CD8-positive, alpha-beta memory T cell (primary cell): Measurements from ENCODE around the gene ITGAX. TPM values are rescaled to one million over a fixed set of nuclear protein-coding genes. Genes with fewer than 3 reads are reported as not detected.

Experiments used
- CTCF ChIA-PET: fragments of 350-600 bp; sonication (Branson Sonifier 250); formaldehyde crosslinking; loops from one replicate; lab custom pipeline; 2021; ENCODE audit warnings: antibody characterized with exemption; lab: Charles Lee
- POLR2A ChIA-PET: fragments of 350-600 bp; sonication (Branson Sonifier 250); formaldehyde crosslinking; loops from one replicate; lab custom pipeline; 2021; ENCODE audit warnings: antibody characterized with exemption; lab: Charles Lee
- DNase-seq, 5 donors: peaks; one replicate each; pipeline versions ENCODE4 v3.0.0 to v3.0.0-alpha.2; 2020 to 2022; ENCODE audit warnings: mixed read lengths in 1 of 5
- H3K27ac ChIP-seq: one replicate; pipeline ENCODE4 v1.7.0; 2013; ENCODE audit warnings: low read depth, mild to moderate bottlenecking, low read length, moderate library complexity
- H3K27me3 ChIP-seq: 2 replicates; pipeline ENCODE4 v1.7.0; 2013; ENCODE audit warnings: low read length, mild to moderate bottlenecking; ENCODE audit not compliant: insufficient read depth, poor library complexity, severe bottlenecking
- H3K36me3 ChIP-seq: 2 replicates; pipeline ENCODE4 v1.7.0; 2013; ENCODE audit warnings: mild to moderate bottlenecking, low read length, moderate library complexity; ENCODE audit not compliant: insufficient read depth
- H3K4me1 ChIP-seq: 2 replicates; pipeline ENCODE4 v1.7.0; 2013; ENCODE audit warnings: mild to moderate bottlenecking, low read length, moderate library complexity; ENCODE audit not compliant: insufficient read depth
- H3K4me3 ChIP-seq: 2 replicates; pipeline ENCODE4 v1.7.0; 2013; ENCODE audit warnings: mild to moderate bottlenecking, low read length
- H3K9me3 ChIP-seq: 2 replicates; pipeline ENCODE4 v1.7.0; 2013; ENCODE audit warnings: mild to moderate bottlenecking, low read length
- H3K27ac Mint-ChIP-seq, 8 donors: one replicate each; pipeline ENCODE4 v1.8.0; 2020 to 2021; ENCODE audit warnings: mixed read lengths in 8 of 8, mild to moderate bottlenecking in 6 of 8, inconsistent platforms in 3 of 8, moderate library complexity in 3 of 8
- H3K27me3 Mint-ChIP-seq, 2 donors: one replicate each; pipeline ENCODE4 v1.8.0; 2020 to 2021; ENCODE audit warnings: mixed read lengths in 2 of 2, mild to moderate bottlenecking in 1 of 2, moderate library complexity in 1 of 2
- H3K36me3 Mint-ChIP-seq, 3 donors: one replicate each; pipeline ENCODE4 v1.8.0; 2020 to 2021; ENCODE audit warnings: mixed read lengths in 3 of 3, inconsistent platforms in 1 of 3, mild to moderate bottlenecking in 1 of 3
- H3K4me1 Mint-ChIP-seq, 3 donors: one replicate each; pipeline ENCODE4 v1.8.0; 2020 to 2021; ENCODE audit warnings: mixed read lengths in 3 of 3, inconsistent platforms in 1 of 3, mild to moderate bottlenecking in 1 of 3
- H3K4me3 Mint-ChIP-seq, 7 donors: one replicate each; pipeline ENCODE4 v1.8.0; 2020 to 2021; ENCODE audit warnings: mixed read lengths in 7 of 7, mild to moderate bottlenecking in 6 of 7, moderate library complexity in 4 of 7, inconsistent platforms in 2 of 7
- H3K9me3 Mint-ChIP-seq, 5 donors: one replicate each; pipeline ENCODE4 v1.8.0; 2020 to 2022; ENCODE audit warnings: mixed read lengths in 5 of 5, mild to moderate bottlenecking in 3 of 5, moderate library complexity in 2 of 5, inconsistent platforms in 1 of 5
- polyA plus RNA-seq: library from polyadenylated mRNA; unstranded; fragments of 300-500 nt; fragmentation: Illumina TruSeq; gene quantifications from one replicate; pipeline ENCODE4 v1.2.3, GENCODE V29; 2021
- total RNA-seq, 2 experiments: library from RNA; stranded (reverse); gene quantifications; one replicate each; pipeline ENCODE4 v1.2.3, GENCODE V29; 2021

The ITGAX gene
- total and polyA plus RNA-seq, 3 experiments from 2014 or later, result 0.46 to 2.7 (median 2.1) TPM

- Histone ChIP-seq H3K4me3 (no peak overlapping the region), H3K27me3 (no peaks in the 10 kb centered on the region), H3K36me3 (no peaks in the 10 kb centered on the region), H3K4me1 (peaks cover 3% of the 10 kb centered on the region), H3K9me3 (no peaks in the 10 kb centered on the region), H3K27ac (no peak overlapping the region)
- CTCF ChIA-PET, result no interaction called here
- H3K27me3 Mint-ChIP-seq, result peaks cover 1 to 13% of the 10 kb centered on the region in 2 donors
- H3K27ac Mint-ChIP-seq, result peak overlapping the region in 2 of 8 donors; percentile 1 to 19
- POLR2A ChIA-PET, result no interaction called here
- DNase-seq, result no peak
- peak overlapping the region in 2 of 7 donors; percentile 41 to 87 for H3K4me3 Mint-ChIP-seq
- peaks cover 10 to 23% (median 11%) of the 10 kb centered on the region in 3 donors for H3K4me1 Mint-ChIP-seq
- H3K9me3 Mint-ChIP-seq, result peaks cover 0 to 2% (median 0%) of the 10 kb centered on the region in 5 donors
- peaks cover 1 to 12% (median 3%) of the 10 kb centered on the region in 3 donors for H3K36me3 Mint-ChIP-seq
Observed at GRCh38 chr16:31328322-31329052, 26.5 kb upstream of the ITGAX start.

- no peak for DNase-seq
- Histone ChIP-seq H3K9me3 (no peaks in the 10 kb centered on the region), H3K4me1 (peaks cover 8% of the 10 kb centered on the region), H3K27ac (no peak overlapping the region), H3K27me3 (no peaks in the 10 kb centered on the region), H3K36me3 (no peaks in the 10 kb centered on the region), H3K4me3 (no peak overlapping the region)
- H3K27ac Mint-ChIP-seq, result peak overlapping the region in 1 of 8 donors; percentile 61
- peaks cover 1 to 8% (median 3%) of the 10 kb centered on the region in 3 donors for H3K36me3 Mint-ChIP-seq
- peak overlapping the region; percentile 19 to 92 (median 63) for H3K4me3 Mint-ChIP-seq
- peaks cover 0 to 2% (median 0%) of the 10 kb centered on the region in 5 donors for H3K9me3 Mint-ChIP-seq
- H3K4me1 Mint-ChIP-seq, result peaks cover 17 to 30% (median 17%) of the 10 kb centered on the region in 3 donors
- peaks cover 1 to 13% of the 10 kb centered on the region in 2 donors for H3K27me3 Mint-ChIP-seq
- ChIA-PET CTCF (no interaction called here), POLR2A (no interaction called here)
Observed at GRCh38 chr16:31329671-31330552, 25.1 kb upstream of the ITGAX start.

- H3K27ac Mint-ChIP-seq, result peak overlapping the region in 5 of 8 donors; percentile 71 to 95 (median 90)
- no peaks in the 10 kb centered on the region for H3K27me3 ChIP-seq
- H3K4me3 Mint-ChIP-seq, result peak overlapping the region; percentile 81 to 92 (median 88)
- H3K9me3 ChIP-seq, result no peaks in the 10 kb centered on the region
- ChIA-PET CTCF (no interaction called here), POLR2A (no interaction called here)
- peaks cover 1 to 2% (median 2%) of the 10 kb centered on the region in 3 donors for H3K36me3 Mint-ChIP-seq
- H3K4me1 Mint-ChIP-seq, result peaks cover 17 to 35% (median 20%) of the 10 kb centered on the region in 3 donors
- no peak for DNase-seq
- H3K4me1 ChIP-seq, result peaks cover 8% of the 10 kb centered on the region
- peaks cover 0 to 9% of the 10 kb centered on the region in 2 donors for H3K27me3 Mint-ChIP-seq
- peak overlapping the region; percentile 45 for H3K4me3 ChIP-seq
- H3K27ac ChIP-seq, result no peak overlapping the region
- H3K9me3 Mint-ChIP-seq, result peaks cover 0 to 2% (median 0%) of the 10 kb centered on the region in 5 donors
- H3K36me3 ChIP-seq, result no peaks in the 10 kb centered on the region
Observed at GRCh38 chr16:31330553-31330890, 24.5 kb upstream of the ITGAX start.

- Histone ChIP-seq H3K27ac (no peak overlapping the region), H3K9me3 (no peaks in the 10 kb centered on the region), H3K4me1 (peaks cover 8% of the 10 kb centered on the region), H3K27me3 (no peaks in the 10 kb centered on the region), H3K4me3 (peak overlapping the region; percentile 45), H3K36me3 (no peaks in the 10 kb centered on the region)
- Mint-ChIP-seq H3K9me3 (no peaks in the 10 kb centered on the region), H3K36me3 (peaks cover 0 to 1% (median 1%) of the 10 kb centered on the region in 3 donors), H3K4me1 (peaks cover 17 to 35% (median 20%) of the 10 kb centered on the region in 3 donors), H3K27ac (peak overlapping the region in 7 of 8 donors; percentile 33 to 95 (median 71)), H3K4me3 (peak overlapping the region; percentile 81 to 92 (median 88)), H3K27me3 (peaks cover 0 to 8% of the 10 kb centered on the region in 2 donors)
- ChIA-PET CTCF (interaction anchor here (0.9 to 1.4 kb wide), 2 partner anchors 51 to 346 kb away, joined by 3 to 5 read pairs; partner anchors contain the start of gene HSD3B7), POLR2A (no interaction called here)
- peak in 4 of 5 donors; percentile 21 to 65 (median 34) for DNase-seq
Observed at GRCh38 chr16:31331141-31331764, 23.7 kb upstream of the ITGAX start.

- no peak overlapping the region for H3K27ac ChIP-seq
- H3K27ac Mint-ChIP-seq, result peak overlapping the region in 4 of 8 donors; percentile 45 to 95 (median 54)
- DNase-seq, result no peak
- H3K4me3 Mint-ChIP-seq, result peak overlapping the region; percentile 65 to 92 (median 84)
- CTCF ChIA-PET, result interaction anchor here (0.9 to 1.4 kb wide), 2 partner anchors 50 to 347 kb away, joined by 3 to 5 read pairs; partner anchors contain the start of gene HSD3B7
- no peaks in the 10 kb centered on the region for H3K9me3 Mint-ChIP-seq
- H3K9me3 ChIP-seq, result no peaks in the 10 kb centered on the region
- H3K27me3 ChIP-seq, result no peaks in the 10 kb centered on the region
- peaks cover 0 to 8% of the 10 kb centered on the region in 2 donors for H3K27me3 Mint-ChIP-seq
- peaks cover 8% of the 10 kb centered on the region for H3K4me1 ChIP-seq
- H3K36me3 Mint-ChIP-seq, result peaks cover 0 to 1% (median 1%) of the 10 kb centered on the region in 3 donors
- peaks cover 22 to 38% (median 23%) of the 10 kb centered on the region in 3 donors for H3K4me1 Mint-ChIP-seq
- no peaks in the 10 kb centered on the region for H3K36me3 ChIP-seq
- POLR2A ChIA-PET, result no interaction called here
- H3K4me3 ChIP-seq, result peak overlapping the region; percentile 38
Observed at GRCh38 chr16:31331807-31332301, 23.1 kb upstream of the ITGAX start.

GRCh38 chr16:31332544-31332943 lies 22.4 kb upstream of the ITGAX start:
- peak overlapping the region in 5 of 7 donors; percentile 39 to 88 (median 84) for H3K4me3 Mint-ChIP-seq
- peaks cover 0 to 8% of the 10 kb centered on the region in 2 donors for H3K27me3 Mint-ChIP-seq
- Histone ChIP-seq H3K36me3 (no peaks in the 10 kb centered on the region), H3K27ac (no peak overlapping the region), H3K27me3 (no peaks in the 10 kb centered on the region), H3K4me3 (no peak overlapping the region), H3K4me1 (peaks cover 8% of the 10 kb centered on the region), H3K9me3 (no peaks in the 10 kb centered on the region)
- H3K27ac Mint-ChIP-seq, result peak overlapping the region in 1 of 8 donors; percentile 55
- DNase-seq, result no peak
- H3K9me3 Mint-ChIP-seq, result no peaks in the 10 kb centered on the region
- H3K4me1 Mint-ChIP-seq, result peaks cover 22 to 44% (median 26%) of the 10 kb centered on the region in 3 donors
- ChIA-PET POLR2A (no interaction called here), CTCF (no interaction called here)
- peaks cover 0 to 1% (median 1%) of the 10 kb centered on the region in 3 donors for H3K36me3 Mint-ChIP-seq
